HTERT RPE-1 (cell line): ENCODE measurements around the gene VWA7.

Experiments used
- in situ Hi-C: fragments of 300-500 bp; cut with MboI; formaldehyde crosslinking; loops from 4 replicates; pipeline ENCODE4 v1.14.3; 2020; ENCODE audit warnings: low sequenced_read_pairs

Gene VWA7

DNA sequence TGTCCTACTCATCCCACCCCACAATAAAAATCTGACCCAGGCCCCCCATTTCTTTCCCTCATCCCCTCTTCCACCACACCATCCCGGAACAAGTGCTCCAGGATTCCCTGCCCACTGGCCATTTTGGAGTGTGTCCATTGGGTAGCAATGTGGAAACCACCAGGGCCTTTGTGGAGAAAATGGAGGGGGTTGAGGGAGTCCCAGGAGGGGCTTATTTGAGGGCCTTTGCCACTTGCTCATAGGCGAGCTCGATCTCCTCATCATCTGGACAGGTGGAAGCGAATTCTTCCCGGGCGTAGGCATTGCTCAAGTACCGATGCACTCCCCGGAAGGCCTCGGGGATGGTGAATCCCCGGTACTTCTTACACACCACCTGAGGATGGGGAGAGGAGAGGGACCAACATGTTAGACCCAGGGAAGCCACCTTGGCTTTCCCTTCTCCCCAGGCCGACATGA lies 46.5 kb downstream of the VWA7 start:
- in situ Hi-C loops: no loop called here

DNA sequence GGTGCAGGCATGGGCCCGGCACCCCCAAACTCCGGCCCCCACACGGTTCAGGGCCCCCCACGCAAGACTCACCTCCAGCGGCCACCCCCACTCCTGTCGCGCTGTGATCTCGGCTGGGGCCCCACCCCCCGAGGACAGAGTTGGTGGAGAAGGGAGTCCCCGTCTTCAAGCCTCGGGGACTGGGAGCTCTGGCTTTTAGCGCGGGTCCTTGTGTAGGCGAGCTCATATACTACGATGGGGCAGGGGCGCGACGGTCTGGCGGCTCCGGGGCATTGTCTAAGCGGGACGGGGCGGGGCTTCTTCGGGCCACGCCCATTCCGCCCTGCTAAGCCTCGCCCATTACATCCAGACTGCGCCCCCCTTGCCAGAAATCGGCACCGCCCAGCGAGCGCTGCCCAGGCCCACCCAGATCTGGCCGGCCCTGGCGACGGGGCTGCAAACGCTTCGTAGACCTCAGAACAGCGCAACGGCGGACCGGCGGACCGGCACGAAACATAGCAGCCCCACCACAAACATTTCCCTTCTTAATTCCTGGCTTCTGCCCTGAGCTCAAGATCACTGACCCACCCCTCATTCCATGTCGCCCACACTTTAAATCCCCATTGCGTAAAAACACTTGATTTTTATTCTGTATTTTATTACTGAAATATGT lies 47.0 kb downstream of the VWA7 start:
- in situ Hi-C loops: no loop called here

DNA sequence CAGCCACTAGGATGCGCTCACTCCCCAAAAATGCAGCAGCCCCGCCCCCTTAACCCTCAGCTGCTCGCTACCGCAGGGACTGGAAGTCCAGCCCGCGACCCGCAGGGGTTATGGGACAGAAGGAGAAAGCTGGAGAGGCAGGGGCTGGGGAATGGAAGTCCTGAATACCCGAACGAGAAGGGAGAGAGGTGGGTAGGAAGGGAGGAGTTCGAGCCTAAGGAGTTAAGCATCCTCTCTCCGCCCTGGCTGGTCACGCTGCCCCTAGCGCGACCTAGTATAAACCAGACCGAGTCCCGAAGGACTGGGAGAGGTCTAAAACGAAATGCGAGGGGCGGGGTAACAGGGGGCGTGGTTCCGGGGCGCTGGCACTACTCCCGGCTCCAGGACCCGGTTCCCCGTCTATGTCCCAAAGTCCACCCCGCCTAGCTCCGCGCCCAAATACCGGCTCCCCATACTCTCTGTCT lies 47.6 kb downstream of the VWA7 start:
- in situ Hi-C loops: no loop called here

DNA sequence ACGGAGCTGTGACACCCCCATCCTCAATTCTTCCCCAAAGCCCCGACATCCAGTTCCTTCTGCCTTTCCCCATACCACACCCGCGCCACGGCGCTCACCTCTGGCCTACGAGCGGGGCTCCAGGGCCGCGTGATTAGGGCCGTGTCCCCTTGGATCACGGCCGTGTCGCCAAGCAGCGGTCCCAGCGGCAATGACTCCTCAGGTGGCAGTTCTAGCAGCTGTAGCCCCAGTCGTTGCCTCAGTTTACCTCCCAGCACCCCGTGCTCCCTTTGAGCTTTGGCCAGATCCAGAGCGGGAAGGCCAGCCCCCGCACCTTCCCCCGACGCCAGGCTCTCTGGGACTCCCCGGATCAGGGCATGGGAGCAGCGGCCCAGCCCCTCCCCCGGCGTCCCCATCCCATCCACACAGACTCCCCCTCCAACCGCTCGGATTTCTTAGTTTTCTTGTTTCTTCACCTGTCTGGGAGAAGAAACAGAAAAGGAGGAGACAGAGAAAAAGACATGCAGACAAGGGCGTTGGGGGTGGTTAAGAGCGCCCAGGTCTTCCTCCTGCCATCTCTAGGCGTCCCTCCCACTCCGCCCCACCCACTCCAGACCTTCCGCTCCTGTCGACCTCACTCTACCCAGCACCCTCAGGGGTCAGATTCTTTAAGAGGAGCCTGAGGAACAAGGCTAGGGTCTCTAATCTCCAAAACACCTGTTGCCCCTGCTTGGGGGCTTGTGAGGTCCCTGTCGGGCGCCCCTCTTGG lies 48.2 kb downstream of the VWA7 start, which contains the start of gene DDAH2:
Gene DDAH2, minus strand, starts transcription at position 533 of the 748 bp plus-strand sequence. Its CDS starts 138 bp downstream, at position 395.
- in situ Hi-C loops: no loop called here

DNA sequence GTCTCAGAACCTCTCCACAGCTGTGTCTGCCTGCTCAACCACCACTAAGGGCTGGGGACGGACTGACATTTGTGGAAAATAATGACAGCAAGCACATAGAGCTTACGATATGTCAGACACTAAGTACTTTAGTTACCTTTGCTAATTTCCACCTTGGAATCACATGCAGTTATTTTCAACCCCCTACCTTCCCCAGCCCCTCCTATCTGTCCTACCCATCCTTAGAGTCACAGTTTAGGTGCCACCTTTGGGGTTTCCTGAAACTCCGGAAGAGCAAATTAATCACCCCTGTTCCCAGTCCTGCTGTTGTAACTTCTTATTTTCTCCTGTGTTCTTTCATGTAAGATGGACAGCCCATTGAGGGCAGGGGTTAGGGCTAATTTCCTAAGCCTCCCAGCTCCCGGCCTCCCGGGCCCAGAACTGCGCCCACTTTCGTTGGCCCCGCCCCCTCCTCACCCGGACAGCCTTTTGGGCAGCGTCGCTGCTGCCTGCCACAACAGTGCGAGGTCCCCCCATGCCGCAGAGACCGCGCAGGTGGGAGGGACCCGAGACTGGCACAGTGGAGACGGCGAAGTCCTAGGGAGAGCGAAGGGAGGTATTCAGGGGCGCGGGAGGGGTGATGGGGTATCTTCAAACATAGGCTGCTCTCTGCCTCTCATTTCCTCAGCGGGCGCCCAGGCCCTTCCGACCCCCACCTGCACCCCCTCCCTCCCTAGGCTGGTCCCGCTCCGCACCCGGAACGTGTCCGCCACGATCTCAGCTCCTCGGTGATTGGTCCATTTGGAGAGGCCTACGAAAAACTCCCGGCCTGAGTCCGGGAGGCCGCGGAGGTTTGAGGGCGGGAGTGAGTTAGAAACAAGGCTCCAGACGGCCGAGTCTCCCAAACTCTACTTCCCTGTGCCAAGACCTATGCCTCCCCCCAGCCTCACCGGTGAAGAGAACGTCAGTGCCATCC lies 49.1 kb downstream of the VWA7 start:
- in situ Hi-C loops: no loop called here

DNA sequence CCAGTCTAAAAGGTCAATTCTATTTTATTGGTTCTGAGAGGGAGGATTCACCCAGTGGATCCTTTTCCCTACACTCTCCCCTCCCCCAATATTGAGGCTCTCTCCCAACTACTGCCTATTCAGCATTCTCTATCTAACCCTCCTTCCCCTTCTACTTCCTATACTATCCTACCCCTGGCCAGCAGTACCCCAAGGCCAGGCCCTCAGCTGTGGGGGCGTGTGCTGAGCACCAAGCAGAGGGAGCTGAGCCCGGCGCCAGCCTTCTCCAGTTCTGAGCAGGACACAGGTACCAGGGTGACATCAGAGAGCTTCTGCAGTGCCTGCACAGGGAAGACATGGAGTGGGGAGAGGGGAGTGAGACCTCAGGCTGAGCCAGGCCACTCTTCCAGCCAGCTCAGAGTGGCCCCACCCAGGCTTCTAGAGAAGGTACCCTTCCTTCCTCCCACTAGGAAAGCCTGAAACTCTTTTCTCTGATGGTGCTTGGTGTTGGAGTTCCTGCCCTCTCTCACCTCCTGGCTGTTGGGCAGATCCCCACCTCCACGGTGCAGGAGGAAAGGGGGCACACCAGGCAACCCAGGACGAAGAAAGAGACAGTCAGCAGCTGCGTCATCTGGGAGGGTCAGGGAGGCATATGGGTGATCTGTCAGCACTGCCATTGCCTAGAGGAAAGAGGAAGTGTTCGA lies 50.0 kb downstream of the VWA7 start:
- in situ Hi-C loops: no loop called here

DNA sequence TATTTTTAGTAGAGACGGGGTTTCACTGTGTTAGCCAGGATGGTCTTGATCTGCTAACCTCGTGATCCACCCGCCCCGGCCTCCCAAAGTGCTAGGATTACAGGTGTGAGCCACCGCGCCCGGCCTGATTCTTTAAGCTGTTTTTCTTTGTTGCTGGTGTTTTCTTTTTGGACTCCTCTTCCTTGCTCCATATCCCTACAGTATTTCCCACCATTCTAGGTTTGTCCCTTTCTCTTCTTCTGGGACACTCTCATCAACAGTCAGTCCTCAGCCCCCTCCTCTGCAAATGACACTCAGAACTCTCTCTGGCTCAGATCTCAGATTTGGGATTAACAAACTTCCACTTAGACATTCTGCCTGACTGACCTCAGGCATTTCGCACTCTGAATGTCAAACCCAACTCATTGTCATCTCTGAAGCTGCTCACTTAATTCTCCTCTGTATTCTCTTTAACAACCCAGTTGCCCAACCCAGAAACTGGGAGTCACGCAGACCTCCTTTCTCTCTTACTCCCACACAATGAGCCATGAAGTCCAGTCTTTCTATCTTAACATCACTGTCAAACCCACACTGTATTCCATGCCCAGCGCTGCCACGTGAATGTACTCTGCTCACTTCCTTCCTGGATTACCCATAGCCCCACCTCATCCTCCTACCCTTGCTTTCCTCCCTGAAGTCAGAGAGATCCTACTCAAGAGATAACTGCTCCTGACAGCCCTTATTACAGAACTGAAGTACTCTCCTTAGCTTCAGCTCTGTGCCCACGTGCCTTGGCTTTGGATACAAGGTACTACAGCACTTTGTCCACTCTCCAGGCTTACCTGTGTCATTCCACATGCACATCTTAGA lies 51.4 kb downstream of the VWA7 start:
- in situ Hi-C loops: no loop called here

DNA sequence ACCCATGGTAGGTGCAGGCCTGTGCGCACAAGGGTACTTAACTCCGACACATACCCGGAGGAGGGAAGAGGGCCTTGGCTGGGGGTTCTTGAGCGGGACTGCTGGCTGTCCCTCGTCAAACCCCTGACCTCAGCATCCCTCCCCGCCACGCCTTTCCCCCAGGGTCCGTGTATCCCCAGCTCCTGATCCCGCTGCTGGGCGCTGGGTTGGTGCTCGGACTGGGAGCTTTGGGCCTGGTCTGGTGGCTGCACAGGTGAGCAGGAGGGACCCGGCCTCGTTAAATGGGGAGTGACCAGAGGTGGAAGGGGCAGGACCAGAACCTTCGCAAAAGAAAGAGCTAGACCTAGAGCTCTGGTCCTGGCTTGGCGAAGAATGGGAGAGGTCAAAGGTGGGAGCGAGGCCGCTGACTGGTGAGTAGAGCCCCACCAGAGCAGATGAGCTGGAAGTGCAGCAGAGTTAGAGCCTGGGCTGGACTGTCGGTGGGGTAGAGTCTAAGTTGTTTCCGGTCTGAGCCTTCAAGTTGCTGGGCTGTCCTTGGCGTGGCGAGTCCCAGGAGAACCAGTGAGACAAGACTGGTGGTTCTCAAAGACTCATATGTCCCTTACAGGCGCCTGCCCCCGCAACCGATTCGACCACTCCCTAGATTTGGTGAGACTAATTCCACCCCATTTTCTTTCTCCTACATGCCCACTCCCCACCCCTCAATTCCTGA lies 53.0 kb downstream of the VWA7 start:
- in situ Hi-C loops: no loop called here

DNA sequence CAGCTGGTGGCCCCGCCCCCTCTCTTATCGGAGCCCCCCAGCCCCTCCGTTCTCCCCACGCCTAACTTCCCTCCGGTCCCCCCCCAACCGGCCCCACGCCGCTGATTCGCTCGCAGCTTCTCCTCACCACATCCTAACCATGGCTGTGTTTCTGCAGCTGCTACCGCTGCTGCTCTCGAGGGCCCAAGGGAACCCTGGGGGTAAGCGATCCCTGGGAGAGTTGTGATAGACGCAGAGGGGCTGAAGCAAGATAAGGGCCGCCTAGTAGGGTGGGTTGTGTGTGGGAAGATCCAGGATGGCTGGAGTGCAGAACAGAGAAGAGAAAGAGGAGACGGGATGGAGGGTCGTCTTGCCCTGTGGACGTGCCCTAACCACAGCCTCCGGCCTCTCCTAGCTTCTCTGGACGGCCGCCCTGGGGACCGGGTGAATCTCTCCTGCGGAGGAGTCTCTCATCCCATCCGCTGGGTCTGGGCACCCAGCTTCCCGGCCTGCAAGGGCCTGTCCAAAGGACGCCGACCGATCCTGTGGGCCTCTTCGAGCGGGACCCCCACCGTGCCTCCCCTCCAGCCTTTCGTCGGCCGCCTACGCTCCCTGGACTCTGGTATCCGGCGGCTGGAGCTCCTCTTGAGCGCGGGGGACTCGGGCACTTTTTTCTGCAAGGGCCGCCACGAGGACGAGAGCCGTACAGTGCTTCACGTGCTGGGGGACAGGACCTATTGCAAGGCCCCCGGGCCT lies 53.7 kb downstream of the VWA7 start, which contains the start of gene MPIG6B:
Gene MPIG6B, plus strand, starts transcription at position 129 of the 735 bp plus-strand sequence. Its CDS starts 11 bp downstream, at position 140.
- in situ Hi-C loops: no loop called here

DNA sequence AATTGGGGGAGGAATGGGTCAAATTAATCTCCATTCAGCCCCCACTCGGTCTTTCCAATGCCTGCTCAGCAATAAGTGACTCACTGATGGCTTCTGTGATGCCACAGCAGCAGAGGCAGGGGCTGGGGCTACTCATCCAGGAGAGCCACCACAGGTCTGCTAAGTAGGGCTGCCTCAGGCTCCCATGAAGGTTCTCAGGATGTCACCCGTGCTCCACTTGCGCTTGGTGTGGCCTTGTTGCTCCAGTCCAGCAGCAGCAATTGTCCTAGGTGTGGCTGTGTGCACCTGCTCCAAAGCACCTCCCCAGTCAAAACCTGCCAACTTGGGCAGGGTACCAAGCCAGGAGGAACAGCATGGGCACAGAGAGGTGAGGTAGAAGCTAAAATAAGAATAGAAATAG lies 55.0 kb downstream of the VWA7 start:
- in situ Hi-C loops: no loop called here

DNA sequence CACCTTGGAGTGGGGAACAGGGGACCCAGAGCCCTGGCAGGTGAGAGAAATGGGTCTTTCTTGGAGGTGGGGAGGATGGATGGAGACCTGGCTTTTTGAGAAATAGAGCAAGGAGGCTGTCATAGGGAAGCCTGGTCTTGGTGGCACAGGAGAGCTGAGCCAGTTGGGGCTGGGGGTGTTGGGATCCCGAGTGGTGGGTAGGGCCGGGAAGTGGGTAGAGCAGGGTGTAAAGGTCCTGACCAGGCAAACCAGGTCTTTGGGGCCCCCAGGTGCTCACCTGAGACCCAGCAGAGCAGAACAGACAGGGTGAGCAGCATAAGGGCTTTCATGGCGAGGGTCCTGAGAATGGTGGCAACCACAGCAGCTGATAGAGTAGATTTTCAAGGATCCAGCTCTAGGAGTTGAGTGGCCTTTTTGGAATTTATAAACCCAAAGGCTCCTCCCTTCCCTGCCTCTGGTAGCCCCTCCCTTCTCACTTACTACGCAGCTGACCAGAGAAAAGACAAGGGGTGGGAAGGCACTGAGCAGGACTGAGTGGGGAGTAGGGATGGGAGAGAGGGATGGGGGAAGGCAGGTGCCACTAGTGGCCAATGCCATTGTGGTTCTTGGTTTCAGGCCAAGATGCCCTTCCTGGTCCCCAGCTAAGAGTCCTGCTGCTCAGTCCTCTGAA lies 55.6 kb downstream of the VWA7 start, which contains the start of gene LY6G6C:
Gene LY6G6C, minus strand, starts transcription at position 396 of the 670 bp plus-strand sequence. Its CDS starts 67 bp downstream, at position 329.
- in situ Hi-C loops: no loop called here

DNA sequence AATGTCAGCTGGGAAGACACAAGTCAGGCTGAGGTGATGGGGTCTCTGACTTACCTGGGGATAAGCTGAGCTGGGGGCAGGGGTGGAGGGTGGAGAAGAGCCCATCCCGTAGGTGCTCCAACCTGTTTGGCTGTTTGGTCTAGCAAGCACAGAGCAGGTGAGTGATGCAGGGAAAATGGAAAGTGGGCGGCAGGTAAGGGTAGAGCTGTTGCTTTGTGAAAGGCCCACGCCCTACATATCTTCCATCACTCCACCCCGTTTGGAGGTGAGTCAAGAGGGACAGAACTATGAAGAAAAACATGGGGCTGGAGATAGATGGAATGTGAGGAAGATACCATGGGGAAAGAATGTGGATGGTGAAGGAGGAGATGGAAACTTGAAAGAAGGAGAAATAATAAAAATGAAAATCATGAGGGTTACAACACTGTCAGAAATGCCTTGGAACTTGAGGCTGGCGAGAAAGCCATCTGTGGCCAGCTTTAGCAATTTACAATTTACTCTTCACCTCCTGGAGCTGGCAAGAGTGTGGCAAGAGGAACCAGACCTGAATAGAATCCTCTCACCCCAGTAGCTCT lies 56.8 kb downstream of the VWA7 start:
- in situ Hi-C loops: no loop called here

DNA sequence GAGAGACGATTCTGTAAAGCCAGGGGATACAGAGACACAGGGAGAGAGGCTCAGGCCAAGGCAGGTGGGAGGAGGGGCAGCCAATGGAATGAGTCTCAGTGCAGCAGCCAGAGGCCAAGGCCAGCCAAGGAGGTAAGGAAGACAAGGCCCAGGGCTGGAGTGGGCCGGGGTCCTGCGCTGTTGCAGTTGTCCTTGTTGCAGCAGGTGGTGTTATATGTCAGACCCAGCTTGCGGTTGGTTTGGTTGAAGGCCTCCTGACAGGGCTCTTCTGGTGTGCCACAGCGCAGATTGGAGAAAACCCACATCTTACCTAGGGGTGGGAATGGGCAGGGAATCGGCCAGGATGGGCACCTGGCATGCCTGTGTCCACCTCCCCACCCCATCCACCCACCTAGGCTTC lies 58.1 kb downstream of the VWA7 start:
- in situ Hi-C loops: no loop called here

DNA sequence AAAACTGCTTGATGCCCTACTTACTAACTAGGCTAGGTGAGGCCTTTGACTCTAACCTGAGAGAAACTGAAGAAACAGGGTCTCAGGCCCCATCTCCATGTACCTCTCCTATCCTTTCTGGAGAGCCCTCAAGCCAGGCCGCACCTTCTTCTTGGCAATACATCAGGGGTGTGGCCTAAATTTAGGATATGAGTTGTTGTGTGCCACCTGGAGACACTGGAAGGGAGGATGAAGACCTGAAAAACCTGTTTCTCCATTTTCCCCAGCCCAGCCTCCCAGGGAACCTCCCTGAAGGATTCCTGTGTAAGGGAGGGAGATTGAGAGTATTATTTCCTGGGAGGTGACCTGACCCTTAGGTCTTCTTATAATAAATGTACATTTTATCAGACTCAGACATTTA lies 58.9 kb downstream of the VWA7 start:
- in situ Hi-C loops: no loop called here

DNA sequence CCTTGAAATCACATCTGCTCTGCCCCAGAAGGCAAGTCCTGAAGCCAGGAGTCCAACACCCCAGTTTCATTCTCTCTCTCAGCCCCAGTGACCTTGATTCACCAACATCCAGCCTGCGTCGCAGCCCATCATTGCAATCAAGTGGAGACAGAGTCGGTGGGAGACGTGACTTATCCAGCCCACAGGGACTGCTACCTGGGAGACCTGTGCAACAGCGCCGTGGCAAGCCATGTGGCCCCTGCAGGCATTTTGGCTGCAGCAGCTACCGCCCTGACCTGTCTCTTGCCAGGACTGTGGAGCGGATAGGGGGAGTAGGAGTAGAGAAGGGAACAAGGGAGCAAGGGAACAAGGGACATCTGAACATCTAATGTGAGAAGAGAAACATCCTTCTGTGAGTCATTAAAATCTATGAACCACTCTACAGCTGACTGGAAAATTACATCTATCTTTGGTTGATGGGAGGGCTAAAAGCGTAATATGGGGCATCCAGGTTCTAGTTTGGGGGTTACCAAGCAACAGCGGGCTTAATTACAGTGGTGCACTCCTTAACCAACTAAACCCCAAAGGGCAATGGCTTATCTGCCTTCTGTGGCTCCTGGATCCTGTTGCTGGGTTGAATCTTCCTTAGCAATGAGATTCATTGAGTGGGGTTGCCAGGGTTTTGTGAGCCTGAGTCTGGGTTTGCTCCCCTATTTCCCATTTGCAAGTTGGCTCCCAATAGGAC lies 59.5 kb downstream of the VWA7 start:
- in situ Hi-C loops: no loop called here
